Pancreas (tissue), 10 donors: ENCODE measurements around the gene STK33. TPM values are rescaled to one million over a fixed set of nuclear protein-coding genes. Genes with fewer than 3 reads are reported as not detected.

ENCODE experiments used
- ATAC-seq, 4 donors: fragments of 200-7000 bp; cut with Tn5 transposase; one replicate each; pipeline versions ENCODE4 v1.8.0 to v1.9.1; 2020; ENCODE audit warnings: mild to moderate bottlenecking in 4 of 4, moderate library complexity in 4 of 4
- DNase-seq, 6 donors: peaks; one replicate each; pipeline ENCODE4 v3.0.0-alpha.2; 2020
- FAIRE-seq: peaks from 2 replicates; lab custom pipeline; 2012; peaks lifted over from hg19 to GRCh38; lab: Jason Lieb, UNC
- H3K27ac ChIP-seq, 4 donors: fragments of 200-600 bp; sonication (generic); 1 replicate in 3 of 4; 2 replicates in 1 of 4; pipeline versions ENCODE4 v1.5.0 to v1.8.0; 2020
- H3K27me3 ChIP-seq, 4 donors: fragments of 200-600 bp; one replicate each; pipeline ENCODE4 v1.8.0; 2021
- H3K36me3 ChIP-seq, 3 donors: fragments of 200-600 bp; sonication (generic) in 1 of 3; one replicate each; pipeline versions ENCODE4 v1.5.0 to v1.8.0; 2020 to 2021
- H3K4me1 ChIP-seq, 3 donors: fragments of 200-600 bp; one replicate each; pipeline ENCODE4 v1.8.0; 2021
- H3K4me3 ChIP-seq, 4 donors: fragments of 200-600 bp; sonication (generic) in 2 of 4; one replicate each; pipeline versions ENCODE4 v1.5.0 to v1.8.0; 2020 to 2021
- H3K9me3 ChIP-seq, 4 donors: fragments of 200-600 bp; one replicate each; pipeline ENCODE4 v1.8.0; 2021
- WGBS, 2 donors: extraction: QIAGEN DNeasy Blood & Tissue Kit; methylation state at CpG; one replicate each; pipeline ENCODE4 v1.1.7; 2013; 5-methylcytosine and 5-hydroxymethylcytosine counted together
- intact Hi-C, 3 donors: fragments of 100-400 bp; cut with DNase I; formaldehyde crosslinking; loops; one replicate each; pipeline versions ENCODE4 v1.11.1 to v1.14.2; 2022
- polyA plus RNA-seq, 2 donors: library from polyadenylated mRNA; stranded (reverse); fragments of 200-250 nt; gene quantifications; one replicate each; pipeline ENCODE4 v1.2.3, GENCODE V29; 2013
- total RNA-seq, 6 donors: library from RNA; stranded (reverse); fragmentation: NEBNext Ultra II Directional in 4 of 6; extraction: Animal tissue kit (Norgen Biotek cat#: 25700) in 4 of 6; gene quantifications; one replicate each; pipeline versions ENCODE4 v1.2.1 to v1.2.4, GENCODE V29; 2021 to 2023
- TF ChIP-seq, protein P1 (sequence below), 4 donors: fragments of 200-600 bp; sonication (generic) in 3 of 4; IDR thresholded peaks; one replicate each; pipeline versions ENCODE4 v1.5.0 to v1.8.0; 2021; ENCODE audit warnings: antibody characterized with exemption in 4 of 4
- donor health status: healthy with polysubstance abuse.
- donor health status: DM: no; HTN: no; CAD: no; lungs with moderate emphysema.
- donor health status: DM: no; HTN: no; CAD: no.
- donor health status: control.
- donor health status: control.
- donor health status: Bipolar disorder and iron deficiency.
- donor health status: DM: yes; HTN: yes; CAD: no.
- donor health status: DM: no; HTN: no; CAD: no.
- donor health status: DM: no; HTN: no; CAD: no.
- donor health status: DM: yes; HTN: yes; CAD: no.

The STK33 gene
- total and polyA plus RNA-seq, 8 donors = 6.0 to 23.9 (median 7.2) TPM

- H3K36me3 ChIP-seq = peaks cover 3 to 27% (median 5%) of the 10 kb centered on the region in 3 donors
- 83 to 87% methylated on average over 3 of the region's 3 CpGs for WGBS, 2 donors
- ATAC-seq (no peak), DNase-seq (no peak), FAIRE-seq (no peak)
- intact Hi-C loops = no loop called here
- no peak overlapping the region for H3K4me3 ChIP-seq
- no peaks in the 10 kb centered on the region for H3K4me1 ChIP-seq
- H3K27ac ChIP-seq = no peak overlapping the region
- no peaks in the 10 kb centered on the region for H3K27me3 ChIP-seq
- TF ChIP-seq, protein P1, sequence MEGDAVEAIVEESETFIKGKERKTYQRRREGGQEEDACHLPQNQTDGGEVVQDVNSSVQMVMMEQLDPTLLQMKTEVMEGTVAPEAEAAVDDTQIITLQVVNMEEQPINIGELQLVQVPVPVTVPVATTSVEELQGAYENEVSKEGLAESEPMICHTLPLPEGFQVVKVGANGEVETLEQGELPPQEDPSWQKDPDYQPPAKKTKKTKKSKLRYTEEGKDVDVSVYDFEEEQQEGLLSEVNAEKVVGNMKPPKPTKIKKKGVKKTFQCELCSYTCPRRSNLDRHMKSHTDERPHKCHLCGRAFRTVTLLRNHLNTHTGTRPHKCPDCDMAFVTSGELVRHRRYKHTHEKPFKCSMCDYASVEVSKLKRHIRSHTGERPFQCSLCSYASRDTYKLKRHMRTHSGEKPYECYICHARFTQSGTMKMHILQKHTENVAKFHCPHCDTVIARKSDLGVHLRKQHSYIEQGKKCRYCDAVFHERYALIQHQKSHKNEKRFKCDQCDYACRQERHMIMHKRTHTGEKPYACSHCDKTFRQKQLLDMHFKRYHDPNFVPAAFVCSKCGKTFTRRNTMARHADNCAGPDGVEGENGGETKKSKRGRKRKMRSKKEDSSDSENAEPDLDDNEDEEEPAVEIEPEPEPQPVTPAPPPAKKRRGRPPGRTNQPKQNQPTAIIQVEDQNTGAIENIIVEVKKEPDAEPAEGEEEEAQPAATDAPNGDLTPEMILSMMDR (IDR thresholded peaks at IDR 0.05) = no peak
- H3K9me3 ChIP-seq = no peaks in the 10 kb centered on the region
Observed at GRCh38 chr11:8639655-8640054, 45.6 kb upstream of the STK33 start.

DNA sequence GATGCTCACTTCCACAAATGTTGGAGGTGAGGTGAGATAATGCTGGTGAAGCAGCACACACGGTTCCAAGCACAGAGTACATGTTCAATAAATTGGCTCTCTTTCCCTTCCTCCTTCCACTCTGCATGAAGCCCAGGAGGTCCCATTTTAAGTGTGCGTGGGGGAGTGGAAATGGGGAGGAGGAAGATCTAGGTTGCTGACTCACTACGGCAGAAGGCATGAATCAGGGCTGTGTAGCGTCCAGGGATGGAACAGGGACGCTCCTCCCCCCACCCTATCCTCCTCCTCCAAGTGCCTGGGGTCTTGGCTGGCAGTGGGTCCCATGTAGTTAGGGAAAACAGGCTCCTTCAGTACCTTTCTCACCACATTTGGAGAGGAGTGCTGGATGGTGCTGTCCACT lies 44.3 kb upstream of the STK33 start:
- Histone ChIP-seq H3K27ac (no peak overlapping the region), H3K27me3 (no peaks in the 10 kb centered on the region), H3K4me3 (no peak overlapping the region), H3K36me3 (peaks cover 3 to 27% (median 5%) of the 10 kb centered on the region in 3 donors), H3K9me3 (no peaks in the 10 kb centered on the region), H3K4me1 (no peaks in the 10 kb centered on the region)
- intact Hi-C loops = no loop called here
- DNase-seq = no peak
- FAIRE-seq = no peak
- TF ChIP-seq, protein P1 (IDR thresholded peaks at IDR 0.05) = no peak
- ATAC-seq = no peak
- 93 to 96% methylated on average over 5 of the region's 5 CpGs for WGBS, 2 donors

DNA sequence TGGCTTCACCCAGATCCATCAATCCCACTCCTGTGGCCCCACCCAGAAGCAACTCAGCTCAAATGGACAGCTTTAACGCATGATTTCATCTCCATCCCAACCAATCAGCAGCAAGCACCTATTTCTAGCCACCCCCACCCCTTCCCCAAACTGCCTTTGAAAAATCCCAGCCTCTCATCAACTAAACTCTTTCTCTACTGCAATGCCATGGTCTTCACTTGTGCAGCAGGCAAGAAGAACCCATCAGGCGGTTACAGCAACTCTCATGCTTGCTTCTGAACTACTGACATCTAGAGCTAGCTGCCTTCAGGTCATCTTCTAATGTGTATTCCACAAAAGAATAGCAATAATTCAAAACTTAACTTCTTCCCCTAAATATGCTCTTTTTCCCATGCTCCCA lies 42.1 kb upstream of the STK33 start:
- ATAC-seq (no peak), FAIRE-seq (no peak)
- H3K36me3 ChIP-seq = peaks cover 3 to 27% (median 5%) of the 10 kb centered on the region in 3 donors

DNA sequence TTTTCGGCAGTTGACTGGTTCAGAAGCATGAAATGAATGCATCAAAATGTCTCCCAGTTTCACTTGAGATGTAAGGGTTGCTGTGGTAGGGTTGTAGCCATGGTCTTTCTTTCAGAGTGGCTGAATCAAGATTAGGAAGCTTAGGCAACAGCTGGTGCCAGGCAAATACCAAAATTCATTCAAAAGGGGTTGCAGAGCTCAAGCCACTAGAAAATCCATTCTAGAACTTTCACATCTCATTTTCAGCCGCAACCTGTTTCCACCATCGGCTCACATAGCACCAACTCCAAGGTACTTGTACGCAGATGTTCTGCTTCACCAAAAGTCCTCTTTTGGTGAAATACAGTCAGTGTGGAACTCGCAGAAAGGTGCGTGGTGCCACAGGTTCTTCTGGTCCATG lies 40.5 kb upstream of the STK33 start:
- TF ChIP-seq, protein P1 (IDR thresholded peaks at IDR 0.05) = no peak
- no peaks in the 10 kb centered on the region for H3K4me1 ChIP-seq
- H3K27me3 ChIP-seq = no peaks in the 10 kb centered on the region
- ATAC-seq (no peak), FAIRE-seq (no peak), DNase-seq (no peak)
- no peaks in the 10 kb centered on the region for H3K9me3 ChIP-seq
- intact Hi-C loops = no loop called here
- peaks cover under 1 to 20% (median 5%) of the 10 kb centered on the region in 3 donors for H3K36me3 ChIP-seq
- 92 to 95% methylated on average over 6 of the region's 6 CpGs for WGBS, 2 donors
- H3K4me3 ChIP-seq = no peak overlapping the region
- H3K27ac ChIP-seq = no peak overlapping the region

More for the DNA sequence above, 42.1 kb upstream of the STK33 start:
- intact Hi-C loops = no loop called here
- DNase-seq = no peak
- Histone ChIP-seq H3K9me3 (no peaks in the 10 kb centered on the region), H3K27me3 (no peaks in the 10 kb centered on the region), H3K4me3 (no peak overlapping the region), H3K4me1 (no peaks in the 10 kb centered on the region), H3K27ac (no peak overlapping the region)
- TF ChIP-seq, protein P1 (IDR thresholded peaks at IDR 0.05) = no peak
- 95 to 97% methylated on average over 2 of the region's 2 CpGs for WGBS, 2 donors

DNA sequence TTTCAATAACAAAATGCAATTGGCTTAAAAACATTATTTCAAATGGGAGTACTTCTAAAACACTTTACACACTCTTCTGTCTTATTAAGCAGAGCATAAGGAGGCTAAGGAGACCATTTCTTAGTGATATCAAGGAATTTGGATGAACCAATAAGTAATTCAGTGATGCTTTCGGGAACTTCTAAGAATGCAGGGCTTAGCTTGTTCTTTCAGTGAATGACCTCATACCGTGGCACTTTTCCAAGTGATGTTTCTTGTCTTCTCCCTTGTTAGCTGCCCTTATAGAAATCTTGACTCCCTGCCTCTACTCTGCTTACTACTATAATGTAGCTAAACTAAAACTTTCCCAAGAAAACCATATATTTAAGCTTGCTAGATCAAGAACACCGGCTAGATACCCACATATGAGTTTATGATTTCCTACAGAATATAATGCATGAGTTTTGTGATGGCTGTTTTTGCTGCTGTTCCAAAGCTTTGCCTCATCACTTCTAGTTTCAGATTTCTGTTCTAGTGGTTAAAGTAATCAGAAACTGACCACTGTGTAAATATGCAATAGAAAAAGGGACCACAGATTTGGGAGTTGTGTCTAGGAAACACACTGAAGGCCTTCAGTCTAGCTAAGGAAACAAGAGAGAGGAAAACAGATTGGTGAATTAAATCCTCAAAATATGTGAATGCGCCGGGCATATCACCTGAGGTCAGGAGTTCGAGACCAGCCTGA lies 37.5 kb upstream of the STK33 start:
- no peak for DNase-seq
- TF ChIP-seq, protein P1 (IDR thresholded peaks at IDR 0.05) = no peak
- Histone ChIP-seq H3K27me3 (no peaks in the 10 kb centered on the region), H3K4me1 (no peaks in the 10 kb centered on the region), H3K36me3 (peaks cover 0 to 13% (median 0%) of the 10 kb centered on the region in 3 donors), H3K9me3 (no peaks in the 10 kb centered on the region), H3K27ac (no peak overlapping the region), H3K4me3 (no peak overlapping the region)
- 90 to 93% methylated on average over 6 of the region's 6 CpGs for WGBS, 2 donors
- FAIRE-seq = no peak
- no peak for ATAC-seq
- intact Hi-C loops = no loop called here
